Neural cell (in vitro differentiated cells): Measurements from ENCODE around the gene CRX.

ENCODE experiments used
- EP300 ChIP-seq: fragments of 450-650 bp; conservative IDR thresholded peaks from 2 replicates; pipeline ENCODE4 v1.6.1; 2014; ENCODE audit warnings: antibody characterized with exemption, mild to moderate bottlenecking, moderate library complexity; ENCODE audit not compliant: poor library complexity, severe bottlenecking
- EZH2 ChIP-seq: fragments of 200-600, 300-800 bp; shearing (Covaris generic), sonication (generic); IDR thresholded peaks from 2 replicates; pipeline ENCODE4 v1.6.1; 2014; ENCODE audit warnings: antibody characterized with exemption, low read length, borderline replicate concordance, mild to moderate bottlenecking; ENCODE audit not compliant: insufficient read depth, poor library complexity, severe bottlenecking
- MXI1 ChIP-seq: fragments of 450-650 bp; conservative IDR thresholded peaks from 2 replicates; pipeline ENCODE4 v1.6.1; 2014; ENCODE audit warnings: antibody characterized with exemption, mild to moderate bottlenecking; ENCODE audit not compliant: poor library complexity, severe bottlenecking
- POLR2AphosphoS5 ChIP-seq: IDR thresholded peaks from 2 replicates; pipeline ENCODE4 v1.6.1; 2012
- RAD21 ChIP-seq: fragments of 450-650 bp; conservative IDR thresholded peaks from 2 replicates; pipeline ENCODE4 v1.6.1; 2014; ENCODE audit warnings: antibody characterized with exemption, mild to moderate bottlenecking, moderate library complexity
- TF ChIP-seq, protein P1 (sequence below): fragments of 450-650 bp; IDR thresholded peaks from 2 replicates; pipeline ENCODE4 v1.5.1; 2014; ENCODE audit warnings: antibody characterized with exemption, mild to moderate bottlenecking, moderate library complexity; ENCODE audit not compliant: poor library complexity, severe bottlenecking
- TF ChIP-seq, protein P2 (sequence below): IDR thresholded peaks from 2 replicates; pipeline ENCODE4 v1.6.1; 2012; ENCODE audit warnings: borderline replicate concordance

DNA sequence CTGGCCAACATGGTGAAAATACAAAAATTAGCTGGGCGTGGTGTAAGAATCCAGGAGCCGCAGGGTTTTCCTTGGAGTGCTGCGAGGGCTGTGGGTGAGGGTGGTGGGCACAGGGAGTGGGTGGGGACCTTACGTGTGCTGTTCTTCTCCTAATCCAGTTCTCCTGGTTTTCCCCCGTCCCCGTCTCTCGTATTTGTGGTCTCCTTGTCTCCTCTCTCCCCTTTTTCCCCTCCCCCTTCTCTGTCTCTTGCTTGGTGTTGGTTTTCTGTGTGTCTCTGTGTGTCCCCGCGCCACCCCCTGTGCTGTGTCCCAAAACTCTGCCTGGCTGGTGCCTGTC, 41.6 kb upstream of the CRX start:
- TF ChIP-seq, protein P1, sequence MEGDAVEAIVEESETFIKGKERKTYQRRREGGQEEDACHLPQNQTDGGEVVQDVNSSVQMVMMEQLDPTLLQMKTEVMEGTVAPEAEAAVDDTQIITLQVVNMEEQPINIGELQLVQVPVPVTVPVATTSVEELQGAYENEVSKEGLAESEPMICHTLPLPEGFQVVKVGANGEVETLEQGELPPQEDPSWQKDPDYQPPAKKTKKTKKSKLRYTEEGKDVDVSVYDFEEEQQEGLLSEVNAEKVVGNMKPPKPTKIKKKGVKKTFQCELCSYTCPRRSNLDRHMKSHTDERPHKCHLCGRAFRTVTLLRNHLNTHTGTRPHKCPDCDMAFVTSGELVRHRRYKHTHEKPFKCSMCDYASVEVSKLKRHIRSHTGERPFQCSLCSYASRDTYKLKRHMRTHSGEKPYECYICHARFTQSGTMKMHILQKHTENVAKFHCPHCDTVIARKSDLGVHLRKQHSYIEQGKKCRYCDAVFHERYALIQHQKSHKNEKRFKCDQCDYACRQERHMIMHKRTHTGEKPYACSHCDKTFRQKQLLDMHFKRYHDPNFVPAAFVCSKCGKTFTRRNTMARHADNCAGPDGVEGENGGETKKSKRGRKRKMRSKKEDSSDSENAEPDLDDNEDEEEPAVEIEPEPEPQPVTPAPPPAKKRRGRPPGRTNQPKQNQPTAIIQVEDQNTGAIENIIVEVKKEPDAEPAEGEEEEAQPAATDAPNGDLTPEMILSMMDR: no peak
- no peak for TF ChIP-seq RAD21
- TF ChIP-seq MXI1: no peak
- no peak for TF ChIP-seq POLR2AphosphoS5
- no peak for TF ChIP-seq EZH2
- no peak for TF ChIP-seq EP300
- TF ChIP-seq, protein P2, sequence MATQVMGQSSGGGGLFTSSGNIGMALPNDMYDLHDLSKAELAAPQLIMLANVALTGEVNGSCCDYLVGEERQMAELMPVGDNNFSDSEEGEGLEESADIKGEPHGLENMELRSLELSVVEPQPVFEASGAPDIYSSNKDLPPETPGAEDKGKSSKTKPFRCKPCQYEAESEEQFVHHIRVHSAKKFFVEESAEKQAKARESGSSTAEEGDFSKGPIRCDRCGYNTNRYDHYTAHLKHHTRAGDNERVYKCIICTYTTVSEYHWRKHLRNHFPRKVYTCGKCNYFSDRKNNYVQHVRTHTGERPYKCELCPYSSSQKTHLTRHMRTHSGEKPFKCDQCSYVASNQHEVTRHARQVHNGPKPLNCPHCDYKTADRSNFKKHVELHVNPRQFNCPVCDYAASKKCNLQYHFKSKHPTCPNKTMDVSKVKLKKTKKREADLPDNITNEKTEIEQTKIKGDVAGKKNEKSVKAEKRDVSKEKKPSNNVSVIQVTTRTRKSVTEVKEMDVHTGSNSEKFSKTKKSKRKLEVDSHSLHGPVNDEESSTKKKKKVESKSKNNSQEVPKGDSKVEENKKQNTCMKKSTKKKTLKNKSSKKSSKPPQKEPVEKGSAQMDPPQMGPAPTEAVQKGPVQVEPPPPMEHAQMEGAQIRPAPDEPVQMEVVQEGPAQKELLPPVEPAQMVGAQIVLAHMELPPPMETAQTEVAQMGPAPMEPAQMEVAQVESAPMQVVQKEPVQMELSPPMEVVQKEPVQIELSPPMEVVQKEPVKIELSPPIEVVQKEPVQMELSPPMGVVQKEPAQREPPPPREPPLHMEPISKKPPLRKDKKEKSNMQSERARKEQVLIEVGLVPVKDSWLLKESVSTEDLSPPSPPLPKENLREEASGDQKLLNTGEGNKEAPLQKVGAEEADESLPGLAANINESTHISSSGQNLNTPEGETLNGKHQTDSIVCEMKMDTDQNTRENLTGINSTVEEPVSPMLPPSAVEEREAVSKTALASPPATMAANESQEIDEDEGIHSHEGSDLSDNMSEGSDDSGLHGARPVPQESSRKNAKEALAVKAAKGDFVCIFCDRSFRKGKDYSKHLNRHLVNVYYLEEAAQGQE: no peak
